Measurements from ENCODE around the gene ACKR4.

DNA sequence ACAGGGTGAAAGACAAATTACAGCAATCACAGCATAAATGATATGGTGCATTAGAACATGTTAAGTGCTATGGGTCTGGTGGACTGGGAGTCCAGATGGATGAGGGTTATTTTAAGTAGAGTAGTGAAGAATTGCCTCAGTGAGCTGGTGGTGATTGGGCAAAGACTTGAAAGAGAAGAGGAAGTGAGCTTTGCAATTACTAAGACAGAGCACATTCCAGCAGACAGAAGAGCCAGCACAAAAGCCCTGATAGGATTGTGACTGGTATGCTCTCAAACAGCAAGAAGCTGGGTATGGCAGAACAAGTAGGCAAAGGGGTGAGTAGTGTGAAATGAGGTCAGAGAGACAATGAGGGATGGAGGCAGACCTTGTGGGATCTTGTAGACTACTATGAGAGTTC, 2.1 kb upstream of the ACKR4 start:
- TF ChIP-seq, protein P1, sequence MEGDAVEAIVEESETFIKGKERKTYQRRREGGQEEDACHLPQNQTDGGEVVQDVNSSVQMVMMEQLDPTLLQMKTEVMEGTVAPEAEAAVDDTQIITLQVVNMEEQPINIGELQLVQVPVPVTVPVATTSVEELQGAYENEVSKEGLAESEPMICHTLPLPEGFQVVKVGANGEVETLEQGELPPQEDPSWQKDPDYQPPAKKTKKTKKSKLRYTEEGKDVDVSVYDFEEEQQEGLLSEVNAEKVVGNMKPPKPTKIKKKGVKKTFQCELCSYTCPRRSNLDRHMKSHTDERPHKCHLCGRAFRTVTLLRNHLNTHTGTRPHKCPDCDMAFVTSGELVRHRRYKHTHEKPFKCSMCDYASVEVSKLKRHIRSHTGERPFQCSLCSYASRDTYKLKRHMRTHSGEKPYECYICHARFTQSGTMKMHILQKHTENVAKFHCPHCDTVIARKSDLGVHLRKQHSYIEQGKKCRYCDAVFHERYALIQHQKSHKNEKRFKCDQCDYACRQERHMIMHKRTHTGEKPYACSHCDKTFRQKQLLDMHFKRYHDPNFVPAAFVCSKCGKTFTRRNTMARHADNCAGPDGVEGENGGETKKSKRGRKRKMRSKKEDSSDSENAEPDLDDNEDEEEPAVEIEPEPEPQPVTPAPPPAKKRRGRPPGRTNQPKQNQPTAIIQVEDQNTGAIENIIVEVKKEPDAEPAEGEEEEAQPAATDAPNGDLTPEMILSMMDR (IDR thresholded peaks at IDR 0.05): no peak
- TF ChIP-seq POLR2A (IDR thresholded peaks at IDR 0.05) (no peak), EP300 (IDR thresholded peaks at IDR 0.05) (no peak), POLR2AphosphoS5 (IDR thresholded peaks at IDR 0.05) (no peak)
